ENCODE data around the gene RAI1. TPM values are rescaled to one million over a fixed set of nuclear protein-coding genes. Genes with fewer than 3 reads are reported as not detected.
"Not testable (repeated sequence)": the region's sequence is repeated elsewhere in the genome, so short reads cannot be mapped to it uniquely, and the experiment has no call there.

Gene RAI1
- total and polyA plus RNA-seq, 7 donors, result 1.8 to 31.9 (median 9.3) TPM

GRCh38 chr17:17636272-17636885 is 44.9 kb upstream of the RAI1 start:
- Histone ChIP-seq H3K27me3 (no peaks in the 10 kb centered on the region), H3K27ac (no peak overlapping the region), H3K4me3 (no peak overlapping the region), H3K36me3 (no peaks in the 10 kb centered on the region), H3K9me3 (no peaks in the 10 kb centered on the region), H3K4me1 (no peaks in the 10 kb centered on the region)
- WGBS, 2 donors, result 74 to 88% methylated on average over 5 of the region's 5 CpGs
- no peak for DNase-seq
- TF ChIP-seq POLR2A (IDR thresholded peaks at IDR 0.05) (no peak), EP300 (IDR thresholded peaks at IDR 0.05) (no peak), POLR2AphosphoS5 (IDR thresholded peaks at IDR 0.05) (no peak), CTCF (IDR thresholded peaks at IDR 0.05) (no peak)
- intact Hi-C loops (cut with DNase I), result no loop called here

- Histone ChIP-seq H3K27ac (no peak overlapping the region), H3K9me3 (no peaks in the 10 kb centered on the region), H3K4me3 (no peak overlapping the region), H3K36me3 (no peaks in the 10 kb centered on the region), H3K27me3 (no peaks in the 10 kb centered on the region), H3K4me1 (no peaks in the 10 kb centered on the region)
- intact Hi-C loops (cut with DNase I), result no loop called here
- TF ChIP-seq CTCF (IDR thresholded peaks at IDR 0.05), result no peak
- no peak for TF ChIP-seq POLR2A (IDR thresholded peaks at IDR 0.05)
- no peak for TF ChIP-seq POLR2AphosphoS5 (IDR thresholded peaks at IDR 0.05)
- TF ChIP-seq EP300 (IDR thresholded peaks at IDR 0.05), result no peak
- no peak for DNase-seq
- 87 to 97% methylated on average over 2 of the region's 2 CpGs for WGBS, 2 donors
Observed at GRCh38 chr17:17638467-17638866, 42.8 kb upstream of the RAI1 start.

DNA sequence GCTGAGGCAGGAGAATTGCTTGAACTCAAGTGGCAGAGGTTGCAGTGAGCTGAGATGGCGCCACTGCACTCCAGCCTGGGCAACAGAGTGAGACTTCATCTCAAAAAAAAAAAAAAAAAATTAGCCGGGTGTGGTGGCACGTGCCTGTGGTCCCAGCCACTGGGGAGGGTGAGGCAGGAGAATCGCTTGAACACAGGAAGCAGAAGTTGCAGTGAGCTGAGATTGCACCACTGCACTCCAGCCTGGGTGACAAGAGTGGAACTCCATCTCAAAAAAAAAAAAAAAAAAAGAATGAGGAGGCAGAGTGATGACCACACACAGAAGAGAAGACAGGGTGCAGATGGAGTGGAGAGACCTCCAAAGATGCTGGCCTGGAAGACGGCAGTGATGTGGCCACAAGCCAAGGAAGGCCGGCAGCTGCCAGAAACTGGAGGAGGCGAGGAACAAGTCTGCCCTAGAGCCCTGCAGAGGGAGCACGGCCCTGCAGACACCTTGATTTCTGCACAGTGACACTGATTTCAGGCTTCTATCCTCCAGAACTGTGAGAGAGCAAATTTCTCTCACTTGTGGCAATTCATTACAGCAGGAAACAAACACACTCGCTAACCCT is 41.5 kb upstream of the RAI1 start:
- H3K27me3 ChIP-seq, H3K4me3 ChIP-seq, H3K9me3 ChIP-seq, H3K4me1 ChIP-seq, DNase-seq, H3K36me3 ChIP-seq, H3K27ac ChIP-seq: not testable (repeated sequence)
- 62 to 66% methylated on average over 9 of the region's 9 CpGs for WGBS, 2 donors
- intact Hi-C loops (cut with DNase I), result loop anchor here (5.0 kb wide), 1 partner anchor 72 kb away; no protein-coding TSS in a partner anchor

- peak; percentile 87 for DNase-seq
- no peak overlapping the region for H3K27ac ChIP-seq
- TF ChIP-seq POLR2AphosphoS5 (IDR thresholded peaks at IDR 0.05), result no peak
- TF ChIP-seq CTCF (IDR thresholded peaks at IDR 0.05), result peak; percentile 71 to 90 (median 88)
- TF ChIP-seq POLR2A (IDR thresholded peaks at IDR 0.05), result no peak
- H3K4me3 ChIP-seq, result no peak overlapping the region
- 21 to 35% methylated on average over 14 of the region's 14 CpGs for WGBS, 2 donors
- intact Hi-C loops (cut with DNase I), result loop anchor here (1.0 to 5.0 kb wide), 3 partner anchors 75 to 286 kb away; partner anchors contain the start of gene RASD1
- H3K27me3 ChIP-seq, result no peaks in the 10 kb centered on the region
- no peaks in the 10 kb centered on the region for H3K9me3 ChIP-seq
- no peaks in the 10 kb centered on the region for H3K36me3 ChIP-seq
- no peaks in the 10 kb centered on the region for H3K4me1 ChIP-seq
Observed at GRCh38 chr17:17641621-17642409, 39.4 kb upstream of the RAI1 start.

GRCh38 chr17:17645148-17645547 is 36.1 kb upstream of the RAI1 start:
- H3K36me3 ChIP-seq; H3K27me3 ChIP-seq; H3K4me1 ChIP-seq; DNase-seq; H3K9me3 ChIP-seq; intact Hi-C loops (cut with DNase I); H3K27ac ChIP-seq; H3K4me3 ChIP-seq: not testable (repeated sequence)
- WGBS, 2 donors, result 71 to 80% methylated on average over 4 of the region's 4 CpGs

All from sigmoid colon (tissue), 7 donors.